GM23248 (cell line): ENCODE data around the gene KRT26. TPM values are rescaled to one million over a fixed set of nuclear protein-coding genes. Genes with fewer than 3 reads are reported as not detected.

Source experiments
- DNase-seq: peaks from one replicate; pipeline ENCODE4 v3.0.0-alpha.2; 2015
- H2AFZ ChIP-seq: fragments of 200-600 bp; sonication (generic); 2 replicates; pipeline ENCODE4 v1.6.1; 2016; ENCODE audit warnings: antibody characterized with exemption
- H3F3A ChIP-seq: fragments of 200-600 bp; sonication (generic); 2 replicates; pipeline ENCODE4 v1.6.1; 2016; ENCODE audit warnings: mild to moderate bottlenecking, antibody characterized with exemption, mixed run types; ENCODE audit not compliant: insufficient read depth
- H3K27ac ChIP-seq: fragments of 200-600 bp; sonication (generic); 2 replicates; pipeline ENCODE4 v1.5.1; 2016; ENCODE audit warnings: mild to moderate bottlenecking
- H3K27me3 ChIP-seq: fragments of 200-600 bp; sonication (generic); replicated peaks from 2 replicates; pipeline ENCODE4 v1.6.1; 2016; ENCODE audit warnings: mild to moderate bottlenecking; ENCODE audit not compliant: insufficient read depth
- H3K36me3 ChIP-seq: fragments of 200-600 bp; sonication (generic); 2 replicates; pipeline ENCODE4 v1.6.1; 2016; ENCODE audit warnings: low read depth, mild to moderate bottlenecking
- H3K4me1 ChIP-seq: fragments of 200-600 bp; sonication (generic); 2 replicates; pipeline ENCODE4 v1.6.1; 2016; ENCODE audit warnings: mild to moderate bottlenecking; ENCODE audit not compliant: insufficient read depth
- H3K4me2 ChIP-seq: fragments of 200-600 bp; sonication (generic); one replicate; pipeline ENCODE4 v1.6.1; 2016; ENCODE audit warnings: mild to moderate bottlenecking; ENCODE audit not compliant: unreplicated experiment
- H3K4me3 ChIP-seq: fragments of 200-600 bp; sonication (generic); 2 replicates; pipeline ENCODE4 v1.5.1; 2016; ENCODE audit warnings: mild to moderate bottlenecking
- H3K79me2 ChIP-seq: fragments of 200-600 bp; sonication (generic); 2 replicates; pipeline ENCODE4 v1.6.1; 2016; ENCODE audit warnings: mild to moderate bottlenecking; ENCODE audit not compliant: insufficient read depth
- H3K9ac ChIP-seq: fragments of 200-600 bp; sonication (generic); 2 replicates; pipeline ENCODE4 v1.6.1; 2016; ENCODE audit warnings: mild to moderate bottlenecking
- H3K9me2 ChIP-seq: fragments of 200-600 bp; sonication (generic); 2 replicates; pipeline ENCODE4 v1.6.1; 2016; ENCODE audit warnings: mixed run types, mild to moderate bottlenecking, moderate library complexity; ENCODE audit not compliant: insufficient read depth
- H3K9me3 ChIP-seq: fragments of 200-600 bp; sonication (generic); one replicate; pipeline ENCODE4 v1.6.1; 2017; ENCODE audit warnings: low read depth
- H4K20me1 ChIP-seq: fragments of 200-600 bp; sonication (generic); 2 replicates; pipeline ENCODE4 v1.6.0; 2016; ENCODE audit not compliant: insufficient read depth
- EZH2 ChIP-seq: fragments of 200-600 bp; sonication (generic); IDR thresholded peaks from 2 replicates; pipeline ENCODE4 v1.6.1; 2018; ENCODE audit warnings: antibody characterized with exemption, mild to moderate bottlenecking; ENCODE audit not compliant: insufficient read depth, poor library complexity, severe bottlenecking
- EZH2phosphoT487 ChIP-seq: fragments of 200-600 bp; sonication (generic); IDR thresholded peaks from 2 replicates; pipeline ENCODE4 v1.6.1; 2018; ENCODE audit warnings: antibody characterized with exemption, moderate library complexity, mild to moderate bottlenecking, low read depth; ENCODE audit not compliant: insufficient read depth
- WGBS, 2 experiments: methylation state at CpG; one replicate each; pipeline ENCODE4 v1.1.6; 2015 to 2017; ENCODE audit warnings: low lambda C conversion rate in 2 of 2, low coverage in 1 of 2; ENCODE audit errors: missing lambda C conversion rate in 2 of 2; 5-methylcytosine and 5-hydroxymethylcytosine counted together
- in situ Hi-C: fragments of 300-500 bp; cut with MboI; formaldehyde crosslinking; loops from 2 replicates; pipeline ENCODE4 v1.15.0; 2020
- polyA plus RNA-seq: library from polyadenylated mRNA; unstranded; fragments of >200 nt; fragmentation: Nextera tagmentation; extraction: Ambion mirVana; gene quantifications from 2 replicates; pipeline ENCODE4 v1.2.1, GENCODE V29; 2016
- total RNA-seq: library from RNA; depleted of rRNA; stranded (reverse); fragments of >200 nt; shearing (Covaris generic); gene quantifications from 2 replicates; pipeline ENCODE4 v1.2.3, GENCODE V29; 2014

The KRT26 gene
- total and polyA plus RNA-seq, 2 experiments from 2014 or later: not detected

- H3K4me2 ChIP-seq: peak overlapping the region; percentile 32
- TF ChIP-seq EZH2: no peak
- in situ Hi-C loops: loop anchor here (10.0 kb wide), 2 partner anchors 95 to 855 kb away; no protein-coding TSS in a partner anchor
Observed at GRCh38 chr17:40809721-40810421, 37.9 kb upstream of the KRT26 start.

GRCh38 chr17:40806131-40806530, 34.1 kb upstream of the KRT26 start:
- Histone ChIP-seq H3K4me3 (no peak overlapping the region), H3K79me2 (no peaks in the 10 kb centered on the region), H2AFZ (no peak overlapping the region), H3K9me2 (no peaks in the 10 kb centered on the region), H3K9ac (no peak overlapping the region), H4K20me1 (no peaks in the 10 kb centered on the region), H3K4me2 (no peak overlapping the region), H3K9me3 (no peaks in the 10 kb centered on the region), H3K27me3 (no peaks in the 10 kb centered on the region), H3K36me3 (no peaks in the 10 kb centered on the region), H3F3A (peaks cover 9% of the 10 kb centered on the region; the same call in 1 of the 2 replicates), H3K27ac (no peak overlapping the region), H3K4me1 (peaks cover 13% of the 10 kb centered on the region)
- 42 to 49% methylated on average over 3 of the region's 3 CpGs for WGBS, 2 experiments
- in situ Hi-C loops: loop anchor here (10.0 kb wide), 1 partner anchor 859 kb away; no protein-coding TSS in a partner anchor
- DNase-seq: peak; percentile 21
- TF ChIP-seq EZH2: peak; percentile 68
- no peak for TF ChIP-seq EZH2phosphoT487

More at GRCh38 chr17:40809721-40810421, 37.9 kb upstream of the KRT26 start:
- 7 to 19% methylated on average over 2 of the region's 2 CpGs for WGBS, 2 experiments
- Histone ChIP-seq H3K9me3 (no peaks in the 10 kb centered on the region), H3K9ac (no peak overlapping the region), H2AFZ (no peak overlapping the region), H3K27me3 (no peaks in the 10 kb centered on the region), H3K4me3 (no peak overlapping the region), H3K4me1 (peaks cover 13% of the 10 kb centered on the region), H3K9me2 (no peaks in the 10 kb centered on the region), H3K36me3 (no peaks in the 10 kb centered on the region), H3F3A (peaks cover 9% of the 10 kb centered on the region; the same call in 1 of the 2 replicates), H3K79me2 (no peaks in the 10 kb centered on the region), H4K20me1 (no peaks in the 10 kb centered on the region), H3K27ac (no peak overlapping the region)
- DNase-seq: peak; percentile 14

GRCh38 chr17:40803617-40804082, 31.6 kb upstream of the KRT26 start:
- Histone ChIP-seq H3K9ac (no peak overlapping the region), H3K4me1 (no peaks in the 10 kb centered on the region), H4K20me1 (no peaks in the 10 kb centered on the region), H3K9me2 (no peaks in the 10 kb centered on the region), H3K27me3 (peaks cover 15% of the 10 kb centered on the region; the same call in 1 of the 2 replicates), H3K4me2 (no peak overlapping the region), H2AFZ (no peak overlapping the region), H3K9me3 (no peaks in the 10 kb centered on the region), H3K27ac (no peak overlapping the region), H3K36me3 (no peaks in the 10 kb centered on the region), H3K79me2 (no peaks in the 10 kb centered on the region), H3K4me3 (no peak overlapping the region), H3F3A (no peaks in the 10 kb centered on the region)
- WGBS, 2 experiments: 17 to 18% methylated on average over 13 of the region's 13 CpGs
- no peak for TF ChIP-seq EZH2
- no peak for TF ChIP-seq EZH2phosphoT487
- peak; percentile 90 for DNase-seq
- in situ Hi-C loops: loop anchor here (10.0 kb wide), 1 partner anchor 861 kb away; no protein-coding TSS in a partner anchor

GRCh38 chr17:40801157-40801556, 29.2 kb upstream of the KRT26 start:
- peaks cover 24% of the 10 kb centered on the region; the same call in 1 of the 2 replicates for H3K27me3 ChIP-seq
- no peaks in the 10 kb centered on the region for H3K4me1 ChIP-seq
- H3F3A ChIP-seq: no peaks in the 10 kb centered on the region
- no peaks in the 10 kb centered on the region for H3K9me3 ChIP-seq
- no peak overlapping the region for H3K4me2 ChIP-seq
- no peak overlapping the region for H2AFZ ChIP-seq
- no peak overlapping the region for H3K27ac ChIP-seq
- H3K4me3 ChIP-seq: no peak overlapping the region
- DNase-seq: peak; percentile 20
- no peaks in the 10 kb centered on the region for H3K79me2 ChIP-seq
- in situ Hi-C loops: loop anchor here (10.0 kb wide), 1 partner anchor 864 kb away; no protein-coding TSS in a partner anchor
- 70 to 83% methylated on average over 2 of the region's 2 CpGs for WGBS, 2 experiments
- no peaks in the 10 kb centered on the region for H3K36me3 ChIP-seq
- H4K20me1 ChIP-seq: no peaks in the 10 kb centered on the region
- TF ChIP-seq EZH2phosphoT487 (no peak), EZH2 (no peak)
- no peak overlapping the region for H3K9ac ChIP-seq
- no peaks in the 10 kb centered on the region for H3K9me2 ChIP-seq
